ENCODE results near the gene SHROOM2. TPM values are rescaled to one million over a fixed set of nuclear protein-coding genes. Genes with fewer than 3 reads are reported as not detected.

SHROOM2 gene
- total RNA-seq, 2 donors from 2014 or later, result 14.4 to 15.4 TPM

GRCh38 chrX:9905288-9905687 is 119.1 kb downstream of the SHROOM2 start:
- Histone ChIP-seq H3K27ac (ENCODE audit: low read depth, low read length) (no peak overlapping the region), H3K4me1 (ENCODE audit: control insufficient read depth, insufficient read depth, low read length) (no peaks in the 10 kb centered on the region), H3K9me3 (ENCODE audit: control insufficient read depth, low read length) (no peaks in the 10 kb centered on the region), H3K4me3 (ENCODE audit: low read length) (no peak overlapping the region), H3K9ac (ENCODE audit: extremely low read depth, low read length, poor library complexity, severe bottlenecking) (no peak overlapping the region), H3K27me3 (ENCODE audit: control insufficient read depth, insufficient read depth, low read length, poor library complexity, severe bottlenecking) (no peaks in the 10 kb centered on the region), H3K36me3 (ENCODE audit: control insufficient read depth, insufficient read depth, low read length) (no peaks in the 10 kb centered on the region)
- H3K36me3 Mint-ChIP-seq (ENCODE audit: low read depth), result peaks cover 12% of the 10 kb centered on the region
- TF ChIP-seq CTCF (conservative IDR thresholded peaks at IDR 0.05), result no peak
- WGBS, 2 experiments (ENCODE audit: insufficient coverage in 1 of 2, insufficient read length in 1 of 2), result 93 to 100% methylated on average over 2 to 17 of the region's 17 CpGs
- no peaks in the 10 kb centered on the region for H3K27me3 Mint-ChIP-seq (ENCODE audit: insufficient read depth)
- no peak for DNase-seq
- no peak overlapping the region for H3K4me3 Mint-ChIP-seq
- H3K9me3 Mint-ChIP-seq, result peaks cover 70% of the 10 kb centered on the region
- H3K4me1 Mint-ChIP-seq, result no peaks in the 10 kb centered on the region
- no peak overlapping the region for H3K27ac Mint-ChIP-seq

GRCh38 chrX:9905721-9906120 is 119.5 kb downstream of the SHROOM2 start:
- no peak for DNase-seq
- Histone ChIP-seq H3K36me3 (ENCODE audit: control insufficient read depth, insufficient read depth, low read length) (no peaks in the 10 kb centered on the region), H3K9ac (ENCODE audit: extremely low read depth, low read length, poor library complexity, severe bottlenecking) (no peak overlapping the region), H3K27ac (ENCODE audit: low read depth, low read length) (no peak overlapping the region), H3K9me3 (ENCODE audit: control insufficient read depth, low read length) (no peaks in the 10 kb centered on the region), H3K4me1 (ENCODE audit: control insufficient read depth, insufficient read depth, low read length) (no peaks in the 10 kb centered on the region), H3K27me3 (ENCODE audit: control insufficient read depth, insufficient read depth, low read length, poor library complexity, severe bottlenecking) (no peaks in the 10 kb centered on the region), H3K4me3 (ENCODE audit: low read length) (no peak overlapping the region)
- Mint-ChIP-seq H3K9me3 (peaks cover 70% of the 10 kb centered on the region), H3K4me1 (no peaks in the 10 kb centered on the region), H3K27me3 (ENCODE audit: insufficient read depth) (no peaks in the 10 kb centered on the region), H3K36me3 (ENCODE audit: low read depth) (peaks cover 12% of the 10 kb centered on the region), H3K27ac (no peak overlapping the region), H3K4me3 (no peak overlapping the region)
- 90 to 93% methylated on average over 2 to 5 of the region's 5 CpGs for WGBS, 2 experiments (ENCODE audit: insufficient coverage in 1 of 2, insufficient read length in 1 of 2)
- no peak for TF ChIP-seq CTCF (conservative IDR thresholded peaks at IDR 0.05)

- Mint-ChIP-seq H3K27ac (peak overlapping the region; percentile 48), H3K9me3 (peaks cover 64% of the 10 kb centered on the region), H3K36me3 (ENCODE audit: low read depth) (peaks cover 12% of the 10 kb centered on the region), H3K4me1 (no peaks in the 10 kb centered on the region), H3K27me3 (ENCODE audit: insufficient read depth) (no peaks in the 10 kb centered on the region), H3K4me3 (no peak overlapping the region)
- Histone ChIP-seq H3K9ac (ENCODE audit: extremely low read depth, low read length, poor library complexity, severe bottlenecking) (no peak overlapping the region), H3K9me3 (ENCODE audit: control insufficient read depth, low read length) (no peaks in the 10 kb centered on the region), H3K27ac (ENCODE audit: low read depth, low read length) (no peak overlapping the region), H3K27me3 (ENCODE audit: control insufficient read depth, insufficient read depth, low read length, poor library complexity, severe bottlenecking) (no peaks in the 10 kb centered on the region), H3K36me3 (ENCODE audit: control insufficient read depth, insufficient read depth, low read length) (no peaks in the 10 kb centered on the region), H3K4me3 (ENCODE audit: low read length) (no peak overlapping the region), H3K4me1 (ENCODE audit: control insufficient read depth, insufficient read depth, low read length) (no peaks in the 10 kb centered on the region)
- DNase-seq, result peak; percentile 82
- TF ChIP-seq CTCF (conservative IDR thresholded peaks at IDR 0.05), result peak; percentile 22
- WGBS, 2 experiments (ENCODE audit: insufficient coverage in 1 of 2, insufficient read length in 1 of 2), result 89% methylated on average over 10 of the region's 10 CpGs; no CpG with 5 or more reads in 1 of the 2 experiments
Measured at GRCh38 chrX:9906919-9907318, 120.7 kb downstream of the SHROOM2 start.
